ENCODE data around the gene EIF2AK3. TPM values are rescaled to one million over a fixed set of nuclear protein-coding genes. Genes with fewer than 3 reads are reported as not detected.
A peak's percentile ranks its signal among the peaks of the same experiment; 100 is the strongest.

The EIF2AK3 gene
- total and polyA plus RNA-seq, 2 of the 13 experiments (the other 11 are each of a cell fraction or from before 2014, with no cell fraction given): 10.3 to 30.6 TPM

DNA sequence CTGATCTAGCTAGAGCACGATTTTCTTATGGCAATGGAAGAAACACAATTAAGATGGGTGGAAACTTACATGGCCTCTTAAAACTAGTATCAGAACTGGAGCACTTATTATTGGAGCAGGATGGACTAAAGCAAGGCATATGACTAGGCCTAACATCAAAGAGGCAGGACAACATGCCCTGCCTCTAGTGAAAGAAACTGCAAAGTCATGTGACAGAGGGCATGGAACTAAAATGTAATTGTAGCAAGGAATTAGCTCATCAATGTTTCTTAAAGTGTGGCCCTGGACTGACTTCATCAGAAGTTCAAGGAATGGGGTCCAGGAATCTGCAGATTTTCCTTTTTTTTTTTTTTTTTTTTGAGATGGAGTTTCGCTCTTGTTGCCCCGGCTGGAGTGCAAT, 5.3 kb upstream of the EIF2AK3 start (continued):
- TF ChIP-seq ZNF235 (CRISPR knock-in tag; IDR thresholded peaks at IDR 0.05; ENCODE audit: borderline replicate concordance): no peak

DNA sequence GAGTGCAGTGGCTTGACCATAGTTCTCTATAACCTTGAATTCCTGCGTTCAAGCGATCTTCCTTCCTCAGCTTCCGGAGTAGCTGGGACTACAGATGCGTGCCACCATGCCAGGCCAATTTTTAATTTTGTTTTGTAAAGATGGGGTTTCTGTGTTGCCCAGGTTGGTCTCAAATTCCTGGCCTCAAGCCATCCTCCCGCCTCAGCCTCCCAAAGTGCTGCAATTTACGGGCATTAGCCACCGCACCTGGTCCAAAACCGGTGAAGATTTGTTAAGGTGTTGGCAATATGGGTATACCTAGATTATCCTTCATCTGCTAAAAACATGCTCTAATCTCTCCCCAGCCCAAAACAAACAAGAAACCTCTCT, 1.3 kb upstream of the EIF2AK3 start:
- in situ Hi-C loops (cut with HindIII; ENCODE audit: extremely low pct_ligation_motif_present, low pct_unique_long_range_greater_than_20kb) (no loop called here), intact Hi-C loops (cut with micrococcal nuclease; ENCODE audit: unreplicated experiment) (no loop called here)
- Histone ChIP-seq H3K4me3 (replicated peaks in 1 of 3; ENCODE audit: insufficient read depth in 1 of 3, low read depth in 2 of 3, low read length in 3 of 3) (peak overlapping the region; percentile 72 to 86 (median 74)), H3K27ac (ENCODE audit: extremely low read length, insufficient read depth, low read length) (peak overlapping the region; percentile 92), H3K79me2 (ENCODE audit: insufficient read depth, low read length) (peaks cover 33% of the 10 kb centered on the region), H3K4me1 (ENCODE audit: insufficient read depth, low read length) (peaks cover 36% of the 10 kb centered on the region), H4K20me1 (ENCODE audit: insufficient read depth, low read length) (peaks cover 7% of the 10 kb centered on the region; the same call in 1 of the 2 replicates), H3K9ac (ENCODE audit: insufficient read depth, low read depth, low read length) (peak overlapping the region; percentile 93), H3K9me3 (ENCODE audit: low read length) (no peaks in the 10 kb centered on the region), H3K36me3 (replicated peaks in 1 of 2; ENCODE audit: control insufficient read depth in 1 of 2, insufficient read depth in 2 of 2, low read length in 2 of 2) (no peaks in the 10 kb centered on the region), H2AFZ (ENCODE audit: low read length) (no peak overlapping the region), H3K27me3 (ENCODE audit: control insufficient read depth in 1 of 2, insufficient read depth in 2 of 2, low read length in 2 of 2) (no peaks in the 10 kb centered on the region; a peak in 1 of 5 replicates), H3K4me2 (ENCODE audit: low read depth, low read length) (peak overlapping the region; percentile 86)
- DNase-seq (ENCODE audit: low spot score): no peak
- 97% methylated on average over 8 of the region's 8 CpGs for whole genome bisulfite sequencing (ENCODE audit: low lambda C conversion rate)
- FAIRE-seq: no peak
- ChIA-PET POLR2A (interaction anchor here (0.8 to 2.4 kb wide), 15 partner anchors 7 to 64 kb away, joined by 3 to 19 read pairs (median 5); partner anchors contain the start of gene RPIA), CTCF (ENCODE audit: low intra/inter-chr PET ratio, low total read pairs) (no interaction called here)
- no peak for ATAC-seq
- BruUV-seq (replicated peaks): no TSS peak
- TF ChIP-seq ZNF329 (CRISPR knock-in tag; IDR thresholded peaks at IDR 0.05; ENCODE audit: low read depth): no peak
- TF ChIP-seq ZNF770 (CRISPR knock-in tag; IDR thresholded peaks at IDR 0.05): 0 out of 2 replicates have a peak, but pooled peaks have one; percentile 11
- no peak for TF ChIP-seq ZFP62 (CRISPR knock-in tag; IDR thresholded peaks at IDR 0.05)
- no peak for TF ChIP-seq ZNF607 (CRISPR knock-in tag; IDR thresholded peaks at IDR 0.05; ENCODE audit: borderline replicate concordance)
- TF ChIP-seq, protein P1, sequence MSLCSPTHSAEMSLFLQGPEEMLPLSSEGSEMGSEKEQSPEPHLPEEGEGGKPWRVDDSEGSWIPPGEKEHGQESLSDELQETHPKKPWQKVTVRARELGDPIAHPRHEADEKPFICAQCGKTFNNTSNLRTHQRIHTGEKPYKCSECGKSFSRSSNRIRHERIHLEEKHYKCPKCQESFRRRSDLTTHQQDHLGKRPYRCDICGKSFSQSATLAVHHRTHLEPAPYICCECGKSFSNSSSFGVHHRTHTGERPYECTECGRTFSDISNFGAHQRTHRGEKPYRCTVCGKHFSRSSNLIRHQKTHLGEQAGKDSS (CRISPR knock-in tag; IDR thresholded peaks at IDR 0.05; ENCODE audit: borderline replicate concordance, low read depth): 0 out of 2 replicates have a peak, but pooled peaks have one; percentile 8
- TF ChIP-seq U2AF2 (IDR thresholded peaks at IDR 0.05; ENCODE audit: low read depth, low read length): no peak
- 0 out of 2 replicates have a peak, but pooled peaks have one; percentile 58 for TF ChIP-seq ZNF121 (CRISPR knock-in tag; IDR thresholded peaks at IDR 0.05)
- no peak for TF ChIP-seq NFYB (CRISPR knock-in tag; IDR thresholded peaks at IDR 0.05)
- TF ChIP-seq ZFX (CRISPR knock-in tag; IDR thresholded peaks at IDR 0.05; ENCODE audit: low read depth): no peak
- no peak for TF ChIP-seq U2AF1 (optimal IDR thresholded peaks at IDR 0.05; ENCODE audit: low read depth, low read length)
- TF ChIP-seq ZFP90 (CRISPR knock-in tag; IDR thresholded peaks at IDR 0.05; ENCODE audit: borderline replicate concordance): no peak
- TF ChIP-seq MAZ (IDR thresholded peaks at IDR 0.05; ENCODE audit: borderline replicate concordance, low read depth, low read length): no peak
- TF ChIP-seq MAZ (CRISPR knock-in tag; IDR thresholded peaks at IDR 0.05; ENCODE audit: low read depth): no peak
- no peak for TF ChIP-seq CCDC6 (CRISPR knock-in tag; IDR thresholded peaks at IDR 0.05)
- TF ChIP-seq, protein P2, sequence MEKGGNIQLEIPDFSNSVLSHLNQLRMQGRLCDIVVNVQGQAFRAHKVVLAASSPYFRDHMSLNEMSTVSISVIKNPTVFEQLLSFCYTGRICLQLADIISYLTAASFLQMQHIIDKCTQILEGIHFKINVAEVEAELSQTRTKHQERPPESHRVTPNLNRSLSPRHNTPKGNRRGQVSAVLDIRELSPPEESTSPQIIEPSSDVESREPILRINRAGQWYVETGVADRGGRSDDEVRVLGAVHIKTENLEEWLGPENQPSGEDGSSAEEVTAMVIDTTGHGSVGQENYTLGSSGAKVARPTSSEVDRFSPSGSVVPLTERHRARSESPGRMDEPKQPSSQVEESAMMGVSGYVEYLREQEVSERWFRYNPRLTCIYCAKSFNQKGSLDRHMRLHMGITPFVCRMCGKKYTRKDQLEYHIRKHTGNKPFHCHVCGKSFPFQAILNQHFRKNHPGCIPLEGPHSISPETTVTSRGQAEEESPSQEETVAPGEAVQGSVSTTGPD (CRISPR knock-in tag; IDR thresholded peaks at IDR 0.05): 0 out of 2 replicates have a peak, but pooled peaks have one; percentile 20
- 0 out of 2 replicates have a peak, but pooled peaks have one; percentile 35 for TF ChIP-seq ZNF567 (CRISPR knock-in tag; IDR thresholded peaks at IDR 0.05; ENCODE audit: borderline replicate concordance)
- TF ChIP-seq HNRNPLL (IDR thresholded peaks at IDR 0.05; ENCODE audit: low read depth, low read length, poor library complexity, severe bottlenecking): no peak
- TF ChIP-seq NCOA2 (CRISPR knock-in tag; IDR thresholded peaks at IDR 0.05): 0 out of 2 replicates have a peak, but pooled peaks have one; percentile 14
- TF ChIP-seq ZNF777 (CRISPR knock-in tag; IDR thresholded peaks at IDR 0.05): no peak
